ENCODE data around the gene SCUBE2.

SCUBE2 gene

GRCh38 chr11:9047964-9048523 lies 43.4 kb downstream of the SCUBE2 start:
- Histone ChIP-seq H3K4me1 (ENCODE audit: control insufficient read depth, insufficient read depth, low read length) (peaks cover 25% of the 10 kb centered on the region), H3K27me3 (ENCODE audit: control insufficient read depth, insufficient read depth, low read length) (no peaks in the 10 kb centered on the region), H3K36me3 (ENCODE audit: control insufficient read depth, insufficient read depth, low read length) (no peaks in the 10 kb centered on the region), H3K9ac (ENCODE audit: low read length) (no peak overlapping the region), H3K4me3 (ENCODE audit: low read length) (peak overlapping the region; percentile 37), H3K27ac (ENCODE audit: low read depth, low read length) (peak overlapping the region; percentile 78)

GRCh38 chr11:9046481-9046880 lies 44.9 kb downstream of the SCUBE2 start:
- H3K27me3 ChIP-seq (ENCODE audit: control insufficient read depth, insufficient read depth, low read length): no peaks in the 10 kb centered on the region
- no peak overlapping the region for H3K9ac ChIP-seq (ENCODE audit: low read length)
- H3K27ac ChIP-seq (ENCODE audit: low read depth, low read length): peak overlapping the region; percentile 78
- no peaks in the 10 kb centered on the region for H3K36me3 ChIP-seq (ENCODE audit: control insufficient read depth, insufficient read depth, low read length)
- no peak overlapping the region for H3K4me3 ChIP-seq (ENCODE audit: low read length)
- H3K4me1 ChIP-seq (ENCODE audit: control insufficient read depth, insufficient read depth, low read length): peaks cover 25% of the 10 kb centered on the region

GRCh38 chr11:9042488-9042887 lies 48.9 kb downstream of the SCUBE2 start:
- Histone ChIP-seq H3K9ac (ENCODE audit: low read length) (no peak overlapping the region), H3K4me1 (ENCODE audit: control insufficient read depth, insufficient read depth, low read length) (peaks cover 13% of the 10 kb centered on the region), H3K4me3 (ENCODE audit: low read length) (no peak overlapping the region), H3K36me3 (ENCODE audit: control insufficient read depth, insufficient read depth, low read length) (no peaks in the 10 kb centered on the region), H3K27me3 (ENCODE audit: control insufficient read depth, insufficient read depth, low read length) (no peaks in the 10 kb centered on the region), H3K27ac (ENCODE audit: low read depth, low read length) (no peak overlapping the region)

GRCh38 chr11:9041747-9042146 lies 49.7 kb downstream of the SCUBE2 start:
- H3K27me3 ChIP-seq (ENCODE audit: control insufficient read depth, insufficient read depth, low read length): no peaks in the 10 kb centered on the region
- H3K36me3 ChIP-seq (ENCODE audit: control insufficient read depth, insufficient read depth, low read length): no peaks in the 10 kb centered on the region
- peaks cover 6% of the 10 kb centered on the region for H3K4me1 ChIP-seq (ENCODE audit: control insufficient read depth, insufficient read depth, low read length)
- H3K9ac ChIP-seq (ENCODE audit: low read length): no peak overlapping the region
- H3K4me3 ChIP-seq (ENCODE audit: low read length): no peak overlapping the region
- H3K27ac ChIP-seq (ENCODE audit: low read depth, low read length): no peak overlapping the region

GRCh38 chr11:9040410-9040809 lies 51.0 kb downstream of the SCUBE2 start:
- no peaks in the 10 kb centered on the region for H3K36me3 ChIP-seq (ENCODE audit: control insufficient read depth, insufficient read depth, low read length)
- H3K27me3 ChIP-seq (ENCODE audit: control insufficient read depth, insufficient read depth, low read length): no peaks in the 10 kb centered on the region
- no peaks in the 10 kb centered on the region for H3K4me1 ChIP-seq (ENCODE audit: control insufficient read depth, insufficient read depth, low read length)
- no peak overlapping the region for H3K27ac ChIP-seq (ENCODE audit: low read depth, low read length)
- H3K4me3 ChIP-seq (ENCODE audit: low read length): no peak overlapping the region
- no peak overlapping the region for H3K9ac ChIP-seq (ENCODE audit: low read length)

GRCh38 chr11:9039863-9040262 lies 51.5 kb downstream of the SCUBE2 start:
- H3K36me3 ChIP-seq (ENCODE audit: control insufficient read depth, insufficient read depth, low read length): no peaks in the 10 kb centered on the region
- H3K4me1 ChIP-seq (ENCODE audit: control insufficient read depth, insufficient read depth, low read length): no peaks in the 10 kb centered on the region
- no peak overlapping the region for H3K9ac ChIP-seq (ENCODE audit: low read length)
- H3K27me3 ChIP-seq (ENCODE audit: control insufficient read depth, insufficient read depth, low read length): no peaks in the 10 kb centered on the region
- no peak overlapping the region for H3K27ac ChIP-seq (ENCODE audit: low read depth, low read length)
- H3K4me3 ChIP-seq (ENCODE audit: low read length): no peak overlapping the region

- no peak overlapping the region for H3K27ac ChIP-seq (ENCODE audit: low read depth, low read length)
Observed at GRCh38 chr11:9039198-9039597, 52.2 kb downstream of the SCUBE2 start.

GRCh38 chr11:9038541-9038940 lies 52.9 kb downstream of the SCUBE2 start:
- H3K4me3 ChIP-seq (ENCODE audit: low read length): no peak overlapping the region
- no peaks in the 10 kb centered on the region for H3K36me3 ChIP-seq (ENCODE audit: control insufficient read depth, insufficient read depth, low read length)
- no peaks in the 10 kb centered on the region for H3K4me1 ChIP-seq (ENCODE audit: control insufficient read depth, insufficient read depth, low read length)
- no peak overlapping the region for H3K9ac ChIP-seq (ENCODE audit: low read length)
- no peaks in the 10 kb centered on the region for H3K27me3 ChIP-seq (ENCODE audit: control insufficient read depth, insufficient read depth, low read length)
- H3K27ac ChIP-seq (ENCODE audit: low read depth, low read length): no peak overlapping the region

More at GRCh38 chr11:9039198-9039597, 52.2 kb downstream of the SCUBE2 start:
- Histone ChIP-seq H3K4me3 (ENCODE audit: low read length) (no peak overlapping the region), H3K27me3 (ENCODE audit: control insufficient read depth, insufficient read depth, low read length) (no peaks in the 10 kb centered on the region), H3K4me1 (ENCODE audit: control insufficient read depth, insufficient read depth, low read length) (no peaks in the 10 kb centered on the region), H3K9ac (ENCODE audit: low read length) (no peak overlapping the region), H3K36me3 (ENCODE audit: control insufficient read depth, insufficient read depth, low read length) (no peaks in the 10 kb centered on the region)

GRCh38 chr11:9037963-9038362 lies 53.4 kb downstream of the SCUBE2 start:
- no peak overlapping the region for H3K4me3 ChIP-seq (ENCODE audit: low read length)
- H3K36me3 ChIP-seq (ENCODE audit: control insufficient read depth, insufficient read depth, low read length): no peaks in the 10 kb centered on the region
- no peak overlapping the region for H3K9ac ChIP-seq (ENCODE audit: low read length)
- no peaks in the 10 kb centered on the region for H3K4me1 ChIP-seq (ENCODE audit: control insufficient read depth, insufficient read depth, low read length)
- H3K27ac ChIP-seq (ENCODE audit: low read depth, low read length): no peak overlapping the region
- H3K27me3 ChIP-seq (ENCODE audit: control insufficient read depth, insufficient read depth, low read length): no peaks in the 10 kb centered on the region

GRCh38 chr11:9037046-9037780 lies 54.2 kb downstream of the SCUBE2 start:
- no peaks in the 10 kb centered on the region for H3K27me3 ChIP-seq (ENCODE audit: control insufficient read depth, insufficient read depth, low read length)
- H3K4me1 ChIP-seq (ENCODE audit: control insufficient read depth, insufficient read depth, low read length): no peaks in the 10 kb centered on the region
- H3K36me3 ChIP-seq (ENCODE audit: control insufficient read depth, insufficient read depth, low read length): no peaks in the 10 kb centered on the region
- no peak overlapping the region for H3K9ac ChIP-seq (ENCODE audit: low read length)
- no peak overlapping the region for H3K4me3 ChIP-seq (ENCODE audit: low read length)
- H3K27ac ChIP-seq (ENCODE audit: low read depth, low read length): no peak overlapping the region

GRCh38 chr11:9030601-9031000 lies 60.8 kb downstream of the SCUBE2 start:
- Histone ChIP-seq H3K27ac (ENCODE audit: low read depth, low read length) (no peak overlapping the region), H3K4me3 (ENCODE audit: low read length) (no peak overlapping the region), H3K36me3 (ENCODE audit: control insufficient read depth, insufficient read depth, low read length) (no peaks in the 10 kb centered on the region), H3K4me1 (ENCODE audit: control insufficient read depth, insufficient read depth, low read length) (no peaks in the 10 kb centered on the region), H3K27me3 (ENCODE audit: control insufficient read depth, insufficient read depth, low read length) (no peaks in the 10 kb centered on the region), H3K9ac (ENCODE audit: low read length) (no peak overlapping the region)

GRCh38 chr11:9029422-9029821 lies 62.0 kb downstream of the SCUBE2 start:
- no peak overlapping the region for H3K27ac ChIP-seq (ENCODE audit: low read depth, low read length)
- no peak overlapping the region for H3K9ac ChIP-seq (ENCODE audit: low read length)

GRCh38 chr11:9028581-9028980 lies 62.8 kb downstream of the SCUBE2 start:
- Histone ChIP-seq H3K4me3 (ENCODE audit: low read length) (no peak overlapping the region), H3K4me1 (ENCODE audit: control insufficient read depth, insufficient read depth, low read length) (no peaks in the 10 kb centered on the region), H3K27me3 (ENCODE audit: control insufficient read depth, insufficient read depth, low read length) (no peaks in the 10 kb centered on the region), H3K36me3 (ENCODE audit: control insufficient read depth, insufficient read depth, low read length) (no peaks in the 10 kb centered on the region), H3K27ac (ENCODE audit: low read depth, low read length) (no peak overlapping the region), H3K9ac (ENCODE audit: low read length) (no peak overlapping the region)

More at GRCh38 chr11:9029422-9029821, 62.0 kb downstream of the SCUBE2 start:
- Histone ChIP-seq H3K36me3 (ENCODE audit: control insufficient read depth, insufficient read depth, low read length) (no peaks in the 10 kb centered on the region), H3K27me3 (ENCODE audit: control insufficient read depth, insufficient read depth, low read length) (no peaks in the 10 kb centered on the region), H3K4me3 (ENCODE audit: low read length) (no peak overlapping the region), H3K4me1 (ENCODE audit: control insufficient read depth, insufficient read depth, low read length) (no peaks in the 10 kb centered on the region)

Data from rectal smooth muscle tissue (tissue), 1 donor.